Fibroblast of peridontal ligament (primary cell): Measurements from ENCODE around the gene NACAD.
"Not testable (repeated sequence)": the region's sequence is repeated elsewhere in the genome, so short reads cannot be mapped to it uniquely, and the experiment has no call there.

Experiments used
- DNase-seq: peaks from one replicate; pipeline ENCODE4 v3.0.0-alpha.2; 2010; ENCODE audit errors: extremely low read depth

NACAD gene

GRCh38 chr7:45053941-45054340, 34.8 kb downstream of the NACAD start:
- DNase-seq = no peak

- DNase-seq = no peak
These were observed 35.4 kb downstream of the NACAD start for GRCh38 chr7:45053401-45053800.

GRCh38 chr7:45052011-45052410, 36.8 kb downstream of the NACAD start:
- DNase-seq = no peak

- no peak for DNase-seq
These were observed 38.6 kb downstream of the NACAD start for GRCh38 chr7:45050198-45050597.

- DNase-seq = no peak
These were observed 40.0 kb downstream of the NACAD start for GRCh38 chr7:45048748-45049147.

- no peak for DNase-seq
These were observed 44.4 kb downstream of the NACAD start for GRCh38 chr7:45044338-45044737.

- DNase-seq = no peak
These were observed 49.7 kb downstream of the NACAD start for GRCh38 chr7:45039106-45039505.

- no peak for DNase-seq
These were observed 50.9 kb downstream of the NACAD start for GRCh38 chr7:45037876-45038275.

- DNase-seq = no peak
These were observed 52.0 kb downstream of the NACAD start for GRCh38 chr7:45036796-45037195.

- no peak for DNase-seq
These were observed 52.5 kb downstream of the NACAD start for GRCh38 chr7:45036317-45036716.

- no peak for DNase-seq
These were observed 52.9 kb downstream of the NACAD start for GRCh38 chr7:45035893-45036292.

GRCh38 chr7:45035371-45035770, 53.4 kb downstream of the NACAD start:
- DNase-seq = no peak

GRCh38 chr7:45034710-45035109, 54.1 kb downstream of the NACAD start:
- DNase-seq = not testable (repeated sequence)

GRCh38 chr7:45033931-45034290, 54.9 kb downstream of the NACAD start:
- DNase-seq = no peak

- DNase-seq = peak; percentile 44
These were observed 55.4 kb downstream of the NACAD start for GRCh38 chr7:45033261-45033930.

GRCh38 chr7:45032421-45032820, 56.3 kb downstream of the NACAD start:
- DNase-seq = no peak

GRCh38 chr7:45031829-45032228, 56.9 kb downstream of the NACAD start:
- no peak for DNase-seq
